ENCODE measurements around the gene KANSL1.
"Not testable (repeated sequence)": the region's sequence is repeated elsewhere in the genome, so short reads cannot be mapped to it uniquely, and the experiment has no call there.

KANSL1 gene

GRCh38 chr17:46192439-46193150 is 634 bp downstream of the KANSL1 start:
- peak; percentile 75 for DNase-seq

GRCh38 chr17:46192189-46192438 is 1.1 kb downstream of the KANSL1 start:
- DNase-seq, result no peak

DNA sequence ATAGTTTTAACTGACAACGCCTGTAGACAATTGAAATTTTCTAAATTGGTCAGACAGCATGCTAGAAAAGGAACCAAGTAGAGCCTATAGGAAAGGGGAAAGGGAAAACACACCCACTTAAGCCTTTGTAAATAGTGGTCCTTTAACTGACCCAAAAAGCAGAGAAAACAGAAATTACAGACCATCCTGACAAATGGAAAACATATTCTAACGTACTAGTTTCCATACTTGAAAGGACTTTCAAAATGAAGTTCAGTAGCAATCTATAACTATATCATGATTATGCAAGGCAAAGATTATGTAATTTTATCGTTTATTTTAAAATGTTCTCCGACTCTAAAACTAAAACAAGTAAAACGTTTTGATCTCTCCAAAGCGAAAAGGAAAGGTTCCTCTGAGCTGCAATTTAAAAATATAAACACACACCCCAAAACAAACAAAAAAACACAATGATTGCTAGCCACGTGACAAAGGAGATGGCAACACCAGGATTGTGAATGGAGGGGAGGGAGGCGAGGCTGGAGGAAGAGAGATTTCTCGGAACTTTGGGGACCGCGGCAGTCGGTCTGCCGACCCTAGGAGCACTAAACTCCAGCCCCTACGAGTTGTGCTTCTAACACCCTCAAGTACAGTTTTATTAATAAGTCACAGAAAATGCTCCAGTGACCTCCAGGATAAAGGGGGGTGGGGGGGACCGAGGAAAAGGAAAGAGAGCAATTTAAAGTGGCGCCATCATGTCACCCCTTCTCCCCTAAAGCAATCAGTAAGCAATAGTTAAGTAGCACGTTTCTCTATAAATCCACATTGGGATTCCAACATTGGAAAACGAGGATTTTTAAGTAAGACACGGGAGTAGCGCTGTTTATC is 1.7 kb downstream of the KANSL1 start:
- no peak for DNase-seq

DNA sequence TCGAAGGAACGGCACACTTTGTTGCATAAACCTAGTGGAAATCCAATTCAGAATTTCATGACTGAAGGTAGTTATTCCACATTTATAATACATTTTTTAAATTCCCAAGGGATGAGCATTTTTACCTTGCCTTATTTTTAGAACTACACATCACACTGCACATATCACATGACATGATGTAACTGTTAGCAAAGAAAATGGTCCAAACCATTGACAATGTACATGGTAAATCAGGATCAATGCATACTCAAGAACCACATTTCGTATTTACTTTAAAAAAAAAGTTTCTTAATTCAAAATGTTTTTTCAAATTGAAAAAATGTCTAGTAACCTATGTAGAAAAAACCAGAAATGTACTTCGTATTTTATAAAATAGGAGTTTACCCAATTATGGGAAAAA is 2.5 kb downstream of the KANSL1 start:
- DNase-seq, result no peak

DNA sequence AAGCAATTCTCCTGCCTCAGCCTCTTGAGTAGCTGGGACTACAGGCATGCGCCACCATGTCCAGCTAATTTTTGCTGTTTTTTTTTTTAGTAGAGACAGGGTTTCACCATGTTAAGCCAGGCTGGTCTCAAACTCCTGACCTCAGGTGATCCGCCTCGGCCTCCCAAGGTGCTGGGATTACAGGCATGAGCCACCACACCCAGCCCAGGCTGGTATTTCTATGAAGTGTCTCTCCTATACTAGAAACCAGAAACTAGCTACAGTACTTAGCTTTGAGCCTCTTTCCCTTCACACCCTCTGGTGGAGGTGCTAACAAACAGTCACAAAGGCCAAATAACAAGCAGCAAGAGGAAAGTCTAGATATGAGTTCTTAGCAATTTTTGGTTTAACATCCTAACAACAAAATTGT is 6.4 kb downstream of the KANSL1 start:
- not testable (repeated sequence) for DNase-seq

- no peak for DNase-seq
These were observed 8.5 kb downstream of the KANSL1 start for GRCh38 chr17:46184696-46185095.

GRCh38 chr17:46183383-46183782 is 9.8 kb downstream of the KANSL1 start:
- DNase-seq, result not testable (repeated sequence)

DNA sequence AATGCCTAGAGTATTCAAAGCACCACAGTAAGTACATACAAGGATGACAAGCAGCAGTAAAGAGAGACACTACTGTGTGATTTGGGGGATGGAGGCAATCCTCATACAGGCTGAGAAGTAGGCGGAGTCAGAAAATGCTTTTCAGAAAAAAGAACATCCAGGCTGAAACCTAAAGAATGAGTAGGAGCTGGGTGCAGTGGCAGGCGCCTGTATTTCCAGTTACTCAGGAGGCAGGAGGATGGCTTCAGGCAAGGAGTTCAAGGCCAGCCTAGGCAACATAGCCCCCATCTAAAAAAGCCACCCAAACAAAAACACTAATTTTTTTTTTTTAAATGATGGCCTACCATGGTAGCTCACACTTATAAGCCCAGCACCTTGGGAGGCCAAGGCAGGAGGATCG is 10.3 kb downstream of the KANSL1 start:
- no peak for DNase-seq

GRCh38 chr17:46181940-46182339 is 11.3 kb downstream of the KANSL1 start:
- DNase-seq, result no peak

- not testable (repeated sequence) for DNase-seq
These were observed 11.9 kb downstream of the KANSL1 start for GRCh38 chr17:46181316-46181715.

DNA sequence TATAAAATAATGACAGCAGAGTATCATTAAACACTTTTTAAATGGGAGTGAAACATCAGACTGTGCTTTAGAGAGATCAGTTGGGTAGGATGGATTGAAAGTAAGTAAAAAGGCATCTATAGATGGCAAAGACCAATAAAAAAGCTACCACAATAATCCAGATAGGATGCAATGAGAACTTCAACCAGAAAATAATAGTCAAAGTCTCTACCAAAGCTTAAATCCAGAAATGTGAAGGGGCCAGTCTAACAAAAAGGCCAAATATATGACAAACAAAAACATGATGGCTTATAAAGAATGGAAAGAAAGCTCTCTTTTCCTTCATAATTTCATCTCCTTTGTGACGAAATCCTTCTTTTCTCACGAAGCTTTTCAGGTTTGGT is 12.3 kb downstream of the KANSL1 start:
- no peak for DNase-seq

DNA sequence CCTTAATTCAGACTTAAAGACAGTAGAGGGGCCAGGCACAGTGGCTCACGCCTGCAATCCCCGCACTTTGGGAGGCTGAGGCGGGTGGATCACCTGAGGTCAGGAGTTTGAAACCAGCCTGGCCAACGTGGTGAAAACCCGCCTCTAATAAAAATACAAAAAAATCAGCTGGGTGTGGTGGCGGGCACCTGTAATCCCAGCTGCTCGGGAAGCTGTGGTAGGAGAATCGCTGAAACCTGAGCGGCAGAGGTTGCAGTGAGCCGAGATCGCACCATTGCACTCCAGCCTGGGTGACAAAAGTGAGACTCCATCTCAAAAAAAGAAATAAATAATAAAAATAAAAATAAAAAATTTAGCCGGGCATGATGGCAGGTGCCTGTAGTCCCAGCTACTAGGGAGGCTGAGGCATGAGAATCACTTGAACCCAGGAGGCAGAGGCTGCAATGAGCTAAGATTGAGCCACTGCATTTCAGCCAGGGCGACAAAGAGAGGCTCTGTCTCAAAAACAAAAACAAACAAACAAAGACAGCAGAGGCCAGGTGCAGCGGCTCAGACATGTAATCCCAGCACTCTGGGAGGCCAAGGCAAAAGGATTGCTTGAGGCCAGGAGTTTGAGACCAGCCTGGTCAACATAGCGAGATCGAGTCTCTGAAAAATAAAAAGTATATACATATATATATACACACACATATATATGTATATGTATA is 12.9 kb downstream of the KANSL1 start:
- not testable (repeated sequence) for DNase-seq

DNA sequence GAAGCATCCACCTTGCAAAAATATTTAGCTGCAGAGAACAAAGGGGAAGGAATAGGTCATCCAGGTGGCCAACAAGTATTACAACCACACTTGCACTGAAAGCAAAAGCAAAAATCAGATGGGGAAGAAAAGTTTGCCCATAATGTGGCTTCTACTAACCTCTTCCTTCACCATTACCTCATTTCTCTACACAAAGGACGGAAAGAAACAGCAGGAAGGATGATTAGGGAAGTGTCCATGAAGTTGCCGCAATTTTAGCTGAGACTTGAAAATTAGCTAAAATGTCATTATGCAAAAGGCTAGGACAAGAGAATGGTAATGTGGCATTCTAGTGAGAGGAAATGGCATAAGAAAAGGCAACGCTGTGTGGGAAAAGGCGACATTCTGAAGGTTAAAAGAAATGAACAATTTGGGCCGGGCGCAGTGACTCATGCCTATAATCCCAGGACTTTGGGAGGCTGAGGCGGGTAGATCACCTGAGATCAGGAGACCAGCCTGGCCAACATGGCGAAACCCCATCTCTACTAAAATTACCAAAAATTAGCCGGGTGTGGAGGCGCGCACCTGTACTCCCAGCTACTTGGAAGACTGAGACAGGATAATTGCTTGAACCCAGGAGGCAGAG is 13.7 kb downstream of the KANSL1 start:
- DNase-seq, result no peak

- DNase-seq, result no peak
These were observed 14.5 kb downstream of the KANSL1 start for GRCh38 chr17:46178550-46179214.

- DNase-seq, result no peak
These were observed 16.3 kb downstream of the KANSL1 start for GRCh38 chr17:46176975-46177374.

DNA sequence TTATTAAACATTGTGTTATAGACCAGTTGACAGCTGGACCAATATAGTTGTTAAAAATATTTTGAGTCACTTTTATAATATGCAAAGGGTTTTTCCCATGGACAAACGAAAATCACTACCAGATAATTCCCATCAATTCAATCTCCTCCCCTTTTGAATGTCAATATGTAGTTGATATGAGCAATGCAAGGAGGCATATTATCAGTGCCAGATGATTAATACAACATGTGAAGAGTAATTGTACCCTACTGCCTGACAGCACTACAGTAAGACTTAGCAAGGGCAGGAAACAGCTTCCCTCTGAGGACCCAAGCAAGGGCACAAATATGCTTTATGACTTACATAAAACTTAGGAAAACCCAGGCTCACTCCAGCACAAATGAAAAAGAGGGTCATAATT is 17.3 kb downstream of the KANSL1 start:
- DNase-seq, result no peak

DNA sequence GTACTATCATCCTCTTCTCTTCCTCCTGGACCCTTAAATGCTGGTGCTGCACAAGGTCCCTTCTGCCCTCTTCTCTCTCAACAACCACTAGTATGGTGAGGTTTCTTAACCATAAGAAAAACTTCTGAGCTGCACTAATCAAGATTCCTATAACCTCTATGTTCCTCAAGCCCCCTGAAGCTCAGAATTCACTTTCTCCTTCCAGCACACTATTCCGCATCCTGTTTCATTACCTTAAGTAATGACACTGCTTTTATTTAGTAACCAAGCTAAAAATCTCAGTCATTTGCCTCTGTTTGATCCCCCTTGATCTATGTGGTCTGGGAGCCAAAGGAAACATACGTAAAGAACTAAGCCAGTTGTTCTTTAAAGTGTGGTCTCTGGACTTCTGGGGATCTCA is 20.1 kb downstream of the KANSL1 start:
- no peak for DNase-seq

DNA sequence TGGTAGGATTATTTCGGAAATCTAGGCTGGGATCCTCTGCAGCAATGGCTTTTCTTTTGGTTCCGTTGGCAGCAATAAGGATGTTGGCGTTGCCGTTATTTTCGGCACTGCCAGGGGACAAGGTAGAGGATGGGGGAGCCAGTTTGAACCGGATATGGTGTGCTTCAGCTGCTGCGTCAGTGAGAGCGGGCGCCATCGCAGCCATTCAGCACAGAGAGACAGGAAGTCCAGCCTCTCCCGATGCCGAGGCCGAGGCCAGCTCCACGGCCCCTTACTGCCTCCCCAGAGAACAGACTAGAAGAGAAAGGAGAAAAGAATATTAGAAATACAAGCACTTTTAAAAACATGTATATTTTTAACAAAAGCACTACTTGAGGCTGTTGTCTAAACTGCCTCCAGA is 21.3 kb downstream of the KANSL1 start:
- DNase-seq, result no peak

- no peak for DNase-seq
These were observed 22.4 kb downstream of the KANSL1 start for GRCh38 chr17:46170639-46171429.

- no peak for DNase-seq
These were observed 23.2 kb downstream of the KANSL1 start for GRCh38 chr17:46169913-46170638.

DNA sequence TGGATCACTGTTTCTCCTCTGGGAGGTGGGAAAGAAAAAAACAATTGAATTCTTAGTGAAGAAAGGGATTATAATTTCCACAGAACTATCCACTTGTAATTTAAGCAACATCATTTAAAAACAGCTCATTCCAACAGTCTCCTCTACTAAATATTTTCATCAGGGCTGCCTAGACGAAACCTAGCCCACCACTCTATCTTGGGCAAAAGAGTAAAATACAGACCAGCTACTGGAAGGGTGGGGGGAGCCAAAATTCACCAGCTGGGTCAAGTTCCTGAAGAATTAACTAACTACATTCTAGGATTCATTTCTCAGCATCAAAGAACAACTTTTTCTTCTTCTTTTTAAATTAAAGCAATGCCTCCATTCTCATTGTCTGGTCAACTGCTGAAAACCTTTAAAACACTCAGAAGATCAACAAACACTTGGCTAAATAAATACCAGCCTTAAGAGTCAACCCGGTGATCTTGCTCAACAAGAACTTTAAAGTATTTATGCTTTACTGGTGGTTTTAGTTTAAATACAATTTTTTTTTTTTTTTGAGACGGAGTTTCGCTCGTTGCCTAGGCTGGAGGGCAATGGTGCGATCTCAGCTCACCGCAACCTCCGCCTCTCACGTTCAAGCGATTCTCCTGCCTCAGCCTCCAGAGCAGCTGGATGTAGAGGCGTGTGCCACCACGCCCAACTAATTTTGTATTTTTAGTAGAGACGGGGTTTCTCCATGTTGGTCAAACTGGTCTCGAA is 25.2 kb downstream of the KANSL1 start:
- DNase-seq, result no peak

Data from activated CD4-positive, CD25-positive, alpha-beta regulatory T cell treated with anti-CD3 and anti-CD28 coated beads, Interleukin-2, amount 50 U/mL, for 72 hours (primary cell).